ENCODE results near the gene FGF2.
A peak's percentile ranks its signal among the peaks of the same experiment; 100 is the strongest.
"Not testable (repeated sequence)": the region's sequence is repeated elsewhere in the genome, so short reads cannot be mapped to it uniquely, and the experiment has no call there.

The FGF2 gene

DNA sequence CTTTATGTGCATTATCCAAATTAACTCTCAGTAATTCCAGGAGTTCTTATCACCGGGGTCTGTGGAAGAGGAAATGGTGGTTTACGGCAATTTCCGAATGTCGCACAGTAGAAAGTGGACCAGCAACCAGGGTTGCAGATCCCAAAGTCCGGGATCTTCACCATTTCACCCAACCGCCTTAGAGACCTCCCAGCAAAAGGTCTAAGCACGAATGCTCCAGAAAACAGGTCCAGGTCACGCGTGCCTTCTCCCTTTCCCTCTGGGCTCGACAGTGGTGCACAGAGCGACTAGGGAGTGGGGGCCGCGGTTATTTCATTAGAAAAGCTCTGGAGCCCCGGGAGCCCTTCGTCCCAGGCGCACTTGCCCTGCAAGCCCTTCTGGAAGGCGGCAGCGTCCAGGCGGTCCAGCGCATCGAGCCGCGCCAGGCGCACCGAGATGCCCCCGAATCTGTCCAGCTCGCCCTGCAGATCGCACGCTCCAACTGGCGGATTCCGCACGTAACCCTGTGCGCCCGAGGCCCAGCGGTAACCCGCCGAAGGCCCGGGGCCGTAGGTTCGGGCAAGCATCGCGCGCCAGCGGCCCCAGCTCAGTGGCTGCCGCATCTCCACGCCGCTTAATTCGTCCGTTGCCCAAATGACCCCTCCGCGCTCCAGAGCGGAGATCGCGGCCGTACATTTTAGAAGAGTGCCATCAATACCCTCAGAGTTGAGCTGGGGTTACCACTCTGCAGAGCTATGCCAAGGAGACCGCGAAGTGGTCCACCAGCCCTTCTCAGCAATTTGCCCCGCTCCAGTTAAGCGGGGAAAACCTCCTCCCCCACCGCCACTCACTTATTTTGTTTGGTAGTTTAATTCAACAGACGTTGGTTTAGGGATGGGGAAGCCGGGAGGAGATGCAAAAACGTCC, 95.6 kb downstream of the FGF2 start, which contains the start of gene NUDT6:
Gene NUDT6 (minus strand): TSS at position 627 of the 906 bp plus-strand sequence. CDS start 25 bp downstream, at position 602.
- DNase-seq (ENCODE audit: low read depth in 2 of 2): no peak

DNA sequence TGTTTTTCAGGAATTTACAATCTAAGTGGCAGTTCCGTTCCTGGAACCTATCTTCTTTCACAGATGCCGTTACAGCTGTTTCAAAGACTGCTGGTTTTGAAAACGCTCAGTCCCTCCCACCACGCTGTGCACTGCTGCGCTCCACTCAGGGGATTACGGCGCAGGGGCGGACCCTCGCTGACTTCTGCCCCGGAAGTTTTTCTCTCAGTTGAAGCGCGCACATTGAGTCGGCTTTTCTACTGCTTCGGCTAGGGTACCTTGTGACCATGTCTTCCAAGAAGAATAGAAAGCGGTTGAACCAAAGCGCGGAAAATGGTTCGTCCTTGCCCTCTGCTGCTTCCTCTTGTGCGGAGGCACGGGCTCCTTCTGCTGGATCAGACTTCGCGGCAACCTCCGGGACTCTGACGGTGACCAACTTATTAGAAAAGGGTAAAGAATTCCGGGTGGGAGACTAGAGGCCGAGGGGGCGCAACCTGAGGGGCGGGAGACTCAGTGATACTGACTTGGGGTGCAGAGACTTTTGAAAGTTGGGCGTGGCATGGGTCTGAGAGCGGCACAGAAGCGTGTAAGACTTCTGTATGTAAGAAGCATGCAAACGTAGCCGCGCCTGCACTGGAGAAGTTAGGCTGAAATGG, 96.4 kb downstream of the FGF2 start:
- DNase-seq (ENCODE audit: low read depth in 2 of 2): peak in 1 of 2 experiments; percentile 56

GRCh38 chr4:122928930-122929329, 102.3 kb downstream of the FGF2 start:
- no peak for DNase-seq (ENCODE audit: low read depth in 2 of 2)

DNA sequence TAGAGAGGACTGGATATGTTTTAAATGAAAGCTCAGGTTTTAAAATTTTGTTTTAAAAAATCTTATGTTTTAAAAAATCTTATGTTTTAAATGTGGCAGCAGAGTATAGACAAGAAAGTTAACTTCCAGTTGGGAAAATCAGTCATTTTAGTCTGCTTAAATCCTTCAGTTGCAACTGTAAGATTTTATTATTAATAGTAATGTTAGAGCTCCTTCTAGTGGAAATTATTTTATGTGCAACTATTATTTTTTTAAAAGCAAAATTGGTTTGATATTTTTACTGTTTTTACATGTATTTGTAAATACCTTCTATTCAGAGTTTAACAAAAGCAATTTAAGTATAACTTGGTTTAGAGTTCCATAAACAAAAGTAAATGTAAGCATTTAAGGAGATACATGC, 104.2 kb downstream of the FGF2 start:
- DNase-seq (ENCODE audit: low read depth in 2 of 2): no peak

DNA sequence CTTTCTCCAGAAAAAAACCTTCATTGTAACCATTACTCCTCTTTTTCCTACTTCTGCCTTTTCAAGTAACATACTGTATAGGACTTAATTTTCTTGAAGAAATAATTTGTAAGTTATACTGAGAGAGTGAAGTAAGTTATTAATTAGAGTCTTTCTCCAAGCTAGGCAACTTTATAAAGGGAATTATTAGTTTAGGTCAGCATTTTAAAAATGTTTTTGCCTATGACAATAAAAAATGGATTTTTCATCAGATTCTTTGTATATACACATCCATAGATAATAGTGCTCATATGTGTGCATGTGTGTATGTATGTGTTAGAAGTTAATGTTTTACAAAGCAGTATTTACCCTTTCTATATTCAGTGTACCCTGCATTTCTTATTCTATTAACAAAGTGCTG, 106.1 kb downstream of the FGF2 start:
- no peak for DNase-seq (ENCODE audit: low read depth in 2 of 2)

DNA sequence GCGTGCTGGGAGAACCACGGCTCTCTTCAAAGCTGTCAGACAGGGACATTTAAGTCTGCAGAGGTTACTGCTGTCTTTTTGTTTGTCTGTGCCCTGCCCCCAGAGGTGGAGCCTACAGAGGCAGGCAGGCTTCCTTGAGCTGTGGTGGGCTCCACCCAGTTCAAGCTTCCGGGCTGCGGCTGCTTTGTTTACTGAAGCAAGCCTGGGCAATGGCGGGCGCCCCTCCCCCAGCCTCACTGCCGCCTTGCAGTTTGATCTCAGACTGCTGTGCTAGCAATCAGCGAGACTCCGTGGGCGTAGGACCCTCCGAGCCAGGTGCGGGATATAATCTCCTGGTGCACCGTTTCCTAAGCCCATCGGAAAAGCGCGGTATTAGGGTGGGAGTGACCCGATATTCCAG, 118.5 kb downstream of the FGF2 start:
- not testable (repeated sequence) for DNase-seq (ENCODE audit: low read depth in 2 of 2)

- DNase-seq (ENCODE audit: low read depth in 2 of 2): no peak
Measured at GRCh38 chr4:122946142-122946541, 119.5 kb downstream of the FGF2 start.
